K562 (cell line): Measurements from ENCODE around the gene RIMKLA. TPM values are rescaled to one million over a fixed set of nuclear protein-coding genes. Genes with fewer than 3 reads are reported as not detected.

Experiments used
- ARID1B ChIP-seq: fragments of 450-650 bp; IDR thresholded peaks from 2 replicates; pipeline ENCODE4 v1.6.1; 2016; ENCODE audit warnings: antibody characterized with exemption, mild to moderate bottlenecking, inconsistent platforms
- BACH1 ChIP-seq: fragments of 200-800 bp; sonication (Bioruptor generic); IDR thresholded peaks from 2 replicates; pipeline ENCODE4 v1.6.1; 2016; ENCODE audit warnings: missing genetic modification characterization, missing compliant biosample characterization
- CSDE1 ChIP-seq, 2 experiments: fragments of 450-650 bp; IDR thresholded peaks; 2 replicates each; pipeline ENCODE4 v1.6.1; 2016; ENCODE audit warnings: mild to moderate bottlenecking in 1 of 2
- FOXM1 ChIP-seq, 2 experiments: fragments of 450-650 bp in 1 of 2; sonication (generic) in 1 of 2; formaldehyde crosslinking in 1 of 2; IDR thresholded peaks; 2 replicates each; pipeline versions ENCODE4 v1.6.1 to v1.9.0; 2017 to 2022; ENCODE audit warnings: low read depth in 2 of 2, mild to moderate bottlenecking in 2 of 2, missing genetic modification reagents in 1 of 2, moderate library complexity in 1 of 2
- HIVEP1 ChIP-seq: fragments of 250-450 bp; sonication (Bioruptor Pico); IDR thresholded peaks from 2 replicates; pipeline ENCODE4 v1.4.0; 2020; ENCODE audit warnings: mild to moderate bottlenecking
- JUN ChIP-seq, 2 experiments: sonication (generic) in 1 of 2; formaldehyde crosslinking in 1 of 2; IDR thresholded peaks; 2 replicates each; pipeline versions ENCODE4 v1.6.1 to v1.8.0; 2012 to 2022; ENCODE audit warnings: borderline replicate concordance in 2 of 2, mild to moderate bottlenecking in 2 of 2, improper control_type of control experiment in 1 of 2, low read depth in 1 of 2, low read length in 1 of 2, missing genetic modification reagents in 1 of 2
- KDM5B ChIP-seq: fragments of 200-600 bp; sonication (generic); IDR thresholded peaks from 2 replicates; pipeline ENCODE4 v1.6.1; 2012; ENCODE audit warnings: low read depth, mild to moderate bottlenecking, moderate library complexity, low read length, control low read depth, inconsistent platforms; ENCODE audit not compliant: insufficient replicate concordance
- NONO ChIP-seq, 2 experiments: fragments of 200-400 bp in 1 of 2; fragments of 450-650 bp in 1 of 2; formaldehyde crosslinking in 1 of 2; IDR thresholded peaks; 2 replicates each; pipeline ENCODE4 v1.6.1; 2017; ENCODE audit warnings: low read depth in 2 of 2, mild to moderate bottlenecking in 2 of 2, moderate library complexity in 2 of 2, low read length in 1 of 2
- NR2C1 ChIP-seq, 2 experiments: fragments of 450-650 bp; IDR thresholded peaks; 2 replicates each; pipeline ENCODE4 v1.6.1; 2017; ENCODE audit warnings: mild to moderate bottlenecking in 2 of 2, antibody characterized with exemption in 1 of 2, inconsistent platforms in 1 of 2, missing compliant biosample characterization in 1 of 2, missing genetic modification characterization in 1 of 2
- POLR2A ChIP-seq: fragments of 450-650 bp; conservative IDR thresholded peaks from 2 replicates; pipeline ENCODE4 v1.6.1; 2016
- SAP30 ChIP-seq: fragments of 200-600 bp; sonication (generic); IDR thresholded peaks from 2 replicates; pipeline ENCODE4 v1.6.1; 2012; ENCODE audit warnings: borderline replicate concordance, low read depth, mild to moderate bottlenecking, moderate library complexity, low read length, control low read depth, inconsistent platforms; ENCODE audit not compliant: insufficient read depth, poor library complexity, severe bottlenecking
- SMARCB1 ChIP-seq: IDR thresholded peaks from 2 replicates; pipeline ENCODE4 v1.6.1; 2011; ENCODE audit warnings: improper control_type of control experiment, low read depth; ENCODE audit not compliant: insufficient read length
- SRF ChIP-seq, 2 experiments: fragments of 250-450, 450-650 bp in 1 of 2; sonication (Bioruptor Pico) in 1 of 2; sonication (generic) in 1 of 2; formaldehyde crosslinking; IDR thresholded peaks; 2 replicates each; pipeline versions ENCODE4 v1.5.0 to v1.5.1; 2020 to 2022; ENCODE audit warnings: mild to moderate bottlenecking in 1 of 2, missing genetic modification reagents in 1 of 2
- ZC3H11A ChIP-seq: IDR thresholded peaks from 2 replicates; pipeline ENCODE4 v1.6.1; 2012; ENCODE audit warnings: low read depth, low read length, improper control_type of control experiment
- ZNF592 ChIP-seq: fragments of 450-650 bp; IDR thresholded peaks from 2 replicates; pipeline ENCODE4 v1.6.1; 2017; ENCODE audit warnings: antibody characterized with exemption, mild to moderate bottlenecking
- ZNF766 ChIP-seq: fragments of 200-800 bp; sonication (Bioruptor generic); conservative IDR thresholded peaks from 2 replicates; pipeline ENCODE4 v1.6.1; 2016; ENCODE audit warnings: missing genetic modification characterization, missing compliant biosample characterization
- polyA plus RNA-seq, 8 experiments: library from polyadenylated mRNA; depleted of rRNA in 4 of 8; stranded (reverse) in 5 of 8; unstranded in 3 of 8; fragments of >200 nt; fragmentation: Nextera tagmentation in 2 of 8; fragmentation: Illumina TruSeq in 1 of 8; extraction: Ambion mirVana in 2 of 8; extraction: Trizol in 1 of 8; gene quantifications; 2 replicates each; pipeline versions ENCODE4 v1.2.1 to v1.2.3, GENCODE V29; 2011 to 2014; ENCODE audit warnings: inconsistent platforms in 1 of 8, missing spikeins in 1 of 8
- total RNA-seq, 7 experiments: library from RNA; depleted of rRNA in 6 of 7; stranded (reverse); fragments of >200 nt in 6 of 7; fragmentation: Illumina TruSeq in 2 of 7; extraction: Trizol in 2 of 7; gene quantifications; 2 replicates each; pipeline versions ENCODE4 v1.2.1 to v1.2.3, GENCODE V29; 2011 to 2021; ENCODE audit warnings: low replicate concordance in 1 of 7
- TF ChIP-seq, protein P1 (sequence below): fragments of 250-450 bp; sonication (Bioruptor Pico); IDR thresholded peaks from 2 replicates; pipeline ENCODE4 v1.5.1; 2021; ENCODE audit warnings: mild to moderate bottlenecking
- TF ChIP-seq, protein P2 (sequence below): fragments of 450-650 bp; conservative IDR thresholded peaks from 2 replicates; pipeline ENCODE4 v1.6.1; 2016; ENCODE audit warnings: missing genetic modification characterization, low read depth, mild to moderate bottlenecking, control low read depth, missing compliant biosample characterization

Gene RIMKLA
- total and polyA plus RNA-seq, 9 of the 15 experiments (the other 6 are each of a cell fraction or from before 2014, with no cell fraction given): 0.02 TPM; not detected in 8

DNA sequence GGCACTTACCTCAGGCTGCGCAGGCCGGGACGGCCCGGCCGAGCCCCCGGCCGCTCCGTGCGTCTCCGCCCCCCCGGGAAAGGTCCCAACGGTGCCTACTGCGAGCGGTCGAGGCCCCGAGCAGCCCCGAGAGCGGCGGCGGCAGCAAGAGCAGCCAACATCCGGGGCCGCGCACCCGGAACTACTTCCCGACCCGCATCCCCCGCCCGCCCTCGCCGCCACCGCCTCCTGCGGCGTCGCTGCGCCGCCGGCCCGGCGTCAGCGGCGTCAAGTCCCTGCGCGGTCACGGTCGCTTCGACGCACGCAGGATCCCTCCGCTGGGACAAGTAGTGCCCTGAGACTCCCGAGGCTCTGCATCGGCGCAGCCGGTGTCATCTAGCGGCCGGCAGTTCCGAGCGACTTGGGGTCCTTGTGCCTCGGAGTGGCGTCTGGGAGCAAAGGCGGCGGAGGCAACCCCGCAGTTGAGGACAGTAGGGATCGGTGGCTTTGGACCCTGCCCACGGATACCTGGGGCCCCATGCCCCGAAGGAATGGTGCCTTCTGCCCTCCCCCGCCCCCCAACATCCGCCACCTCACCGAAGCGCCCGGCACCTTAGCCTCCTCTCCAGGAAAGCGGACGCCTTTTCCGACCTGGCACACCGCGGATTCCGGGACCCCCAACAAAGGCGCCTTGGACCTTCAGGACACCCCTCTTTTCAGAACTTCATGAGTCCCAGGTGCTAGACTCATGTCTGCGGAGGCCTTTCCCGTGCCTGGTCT is 45.4 kb upstream of the RIMKLA start, which contains the start of gene FOXJ3 (continued):
- TF ChIP-seq SAP30 (no peak), JUN (IDR thresholded peaks at IDR 0.05; ENCODE audit: borderline replicate concordance, low read depth, low read length) (peak; percentile 83; the same call in 1 of the 2 replicates), JUN (CRISPR knock-in tag; IDR thresholded peaks at IDR 0.05; ENCODE audit: borderline replicate concordance) (peak; percentile 22; the same call in 1 of the 2 replicates), BACH1 (no peak), FOXM1 (IDR thresholded peaks at IDR 0.05; ENCODE audit: low read depth) (no peak), FOXM1 (CRISPR knock-in tag; IDR thresholded peaks at IDR 0.05; ENCODE audit: low read depth) (0 out of 2 replicates have a peak, but pooled peaks have one; percentile 30), ZC3H11A (no peak), ARID1B (peak; percentile 54; the same call in 1 of the 2 replicates), SRF (CRISPR knock-in tag; IDR thresholded peaks at IDR 0.05) (peak in 1 of 2 experiments; percentile 29; a peak in 1 of 4 replicates), ZNF766 (peak; percentile 75), NR2C1 (IDR thresholded peaks at IDR 0.05) (peak; percentile 79), NR2C1 (tag; IDR thresholded peaks at IDR 0.05) (peak; percentile 87), SMARCB1 (no peak), POLR2A (peak; percentile 95), KDM5B (peak; percentile 94), NONO (IDR thresholded peaks at IDR 0.05; ENCODE audit: low read depth in 2 of 2, low read length in 1 of 2) (peak; percentile 74 to 76), CSDE1 (IDR thresholded peaks at IDR 0.05) (peak in 1 of 2 experiments; percentile 57; a peak in 1 of 4 replicates), ZNF592 (peak; percentile 41; the same call in 1 of the 2 replicates), HIVEP1 (CRISPR knock-in tag) (0 out of 2 replicates have a peak, but pooled peaks have one; percentile 59)
- TF ChIP-seq, protein P1, sequence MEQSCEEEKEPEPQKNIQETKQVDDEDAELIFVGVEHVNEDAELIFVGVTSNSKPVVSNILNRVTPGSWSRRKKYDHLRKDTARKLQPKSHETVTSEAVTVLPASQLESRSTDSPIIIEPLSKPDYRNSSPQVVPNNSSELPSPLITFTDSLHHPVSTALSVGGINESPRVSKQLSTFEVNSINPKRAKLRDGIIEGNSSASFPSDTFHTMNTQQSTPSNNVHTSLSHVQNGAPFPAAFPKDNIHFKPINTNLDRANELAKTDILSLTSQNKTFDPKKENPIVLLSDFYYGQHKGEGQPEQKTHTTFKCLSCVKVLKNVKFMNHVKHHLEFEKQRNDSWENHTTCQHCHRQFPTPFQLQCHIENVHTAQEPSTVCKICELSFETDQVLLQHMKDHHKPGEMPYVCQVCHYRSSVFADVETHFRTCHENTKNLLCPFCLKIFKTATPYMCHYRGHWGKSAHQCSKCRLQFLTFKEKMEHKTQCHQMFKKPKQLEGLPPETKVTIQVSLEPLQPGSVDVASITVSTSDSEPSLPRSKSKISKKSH: no peak
- TF ChIP-seq, protein P2, sequence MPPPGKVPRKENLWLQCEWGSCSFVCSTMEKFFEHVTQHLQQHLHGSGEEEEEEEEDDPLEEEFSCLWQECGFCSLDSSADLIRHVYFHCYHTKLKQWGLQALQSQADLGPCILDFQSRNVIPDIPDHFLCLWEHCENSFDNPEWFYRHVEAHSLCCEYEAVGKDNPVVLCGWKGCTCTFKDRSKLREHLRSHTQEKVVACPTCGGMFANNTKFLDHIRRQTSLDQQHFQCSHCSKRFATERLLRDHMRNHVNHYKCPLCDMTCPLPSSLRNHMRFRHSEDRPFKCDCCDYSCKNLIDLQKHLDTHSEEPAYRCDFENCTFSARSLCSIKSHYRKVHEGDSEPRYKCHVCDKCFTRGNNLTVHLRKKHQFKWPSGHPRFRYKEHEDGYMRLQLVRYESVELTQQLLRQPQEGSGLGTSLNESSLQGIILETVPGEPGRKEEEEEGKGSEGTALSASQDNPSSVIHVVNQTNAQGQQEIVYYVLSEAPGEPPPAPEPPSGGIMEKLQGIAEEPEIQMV (tag): no peak
